ENCODE results near the gene RAB10. TPM values are rescaled to one million over a fixed set of nuclear protein-coding genes. Genes with fewer than 3 reads are reported as not detected.

RAB10 gene
- total RNA-seq, 1 experiment from 2014 or later, result 130 TPM

DNA sequence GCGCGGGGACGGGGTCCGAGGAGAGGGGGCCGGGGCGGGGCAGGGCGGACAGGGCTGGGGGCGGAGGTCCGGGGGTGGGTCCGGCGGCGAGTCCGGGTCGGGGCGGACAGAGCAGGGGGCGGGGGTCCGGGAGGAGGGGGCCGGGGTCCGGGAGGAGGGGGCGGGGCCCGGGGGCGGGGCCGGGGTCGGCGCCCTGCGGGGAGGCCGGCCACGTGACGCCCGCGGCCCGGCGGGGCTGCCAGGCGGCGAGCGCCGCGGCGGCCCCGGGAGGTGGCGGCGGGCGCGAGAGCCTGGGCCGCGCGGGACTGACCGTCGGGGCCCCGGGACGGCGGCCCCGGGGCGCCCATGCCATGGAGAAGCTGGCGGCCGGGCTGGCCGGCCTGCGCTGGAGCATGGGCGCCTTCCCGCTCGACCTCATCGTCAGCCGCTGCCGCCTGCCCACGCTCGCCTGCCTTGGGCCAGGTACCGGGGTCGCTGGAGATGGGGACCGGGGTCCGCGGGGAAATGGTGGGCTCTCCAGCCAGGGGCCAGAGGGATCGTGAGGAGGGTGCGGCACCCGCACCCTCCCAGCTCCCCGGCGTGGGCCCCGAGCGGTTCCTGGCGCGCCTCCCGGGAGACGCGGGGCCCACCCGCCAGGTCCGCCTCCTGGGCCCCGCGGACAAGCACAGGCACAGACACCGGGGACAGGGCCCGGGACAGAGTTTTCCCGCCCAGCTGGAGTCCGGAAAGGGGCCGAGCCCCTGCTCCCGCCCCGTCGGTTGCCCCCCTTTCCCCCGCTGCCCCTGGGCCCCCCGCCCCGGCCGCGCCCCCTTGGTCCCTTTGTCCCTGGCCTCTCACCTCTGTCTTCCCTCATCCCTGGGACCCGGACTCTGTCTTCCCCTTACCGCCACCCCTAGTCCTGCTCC is 139.2 kb downstream of the RAB10 start, which contains the start of gene GAREM2:
TSS of gene GAREM2 (plus strand) at position 218 of the 905 bp plus-strand sequence. CDS start at position 351, 133 bp downstream.
- Histone ChIP-seq H3K79me2 (ENCODE audit: insufficient read depth, low read length) (no peaks in the 10 kb centered on the region), H2BK12ac (ENCODE audit: insufficient read length, low read depth, low read length) (no peak within 1 kb of the TSS), H3K4me1 (ENCODE audit: insufficient read depth, low read length) (no peaks in the 10 kb centered on the region; the same call in 1 of the 2 replicates), H4K8ac (replicated peaks; ENCODE audit: insufficient read length, low read depth, low read length) (no peak within 1 kb of the TSS), H4K20me1 (ENCODE audit: control insufficient read depth, insufficient read depth, insufficient read length) (no peaks in the 10 kb centered on the region), H3K27me3 (ENCODE audit: insufficient read depth, low read length) (no peaks in the 10 kb centered on the region), H4K5ac (ENCODE audit: insufficient read length, low read depth, low read length) (no peak within 1 kb of the TSS), H3K56ac (ENCODE audit: insufficient read length, low read depth, low read length) (no peak within 1 kb of the TSS), H3K23me2 (ENCODE audit: insufficient read length, low read depth, low read length, poor library complexity, severe bottlenecking) (peaks cover 11% of the 10 kb centered on the region), H2BK20ac (ENCODE audit: low read depth, low read length, poor library complexity, severe bottlenecking) (no peak within 1 kb of the TSS), H2AK5ac (ENCODE audit: insufficient read length, low read length) (no peak within 1 kb of the TSS), H3K23ac (ENCODE audit: insufficient read length, low read depth, low read length) (no peak within 1 kb of the TSS), H3K9ac (ENCODE audit: extremely low read depth, insufficient read length, low read length) (peak within 1 kb of the TSS; percentile 43), H4K91ac (ENCODE audit: insufficient read length, low read depth, low read length) (no peak within 1 kb of the TSS), H3K14ac (ENCODE audit: insufficient read depth, low read length) (no peak within 1 kb of the TSS), H2BK5ac (ENCODE audit: insufficient read length, low read length) (no peak within 1 kb of the TSS), H3K18ac (ENCODE audit: insufficient read length, low read depth, low read length) (no peak within 1 kb of the TSS), H2AFZ (ENCODE audit: low read length) (no peak within 1 kb of the TSS), H3K9me3 (ENCODE audit: control insufficient read depth, low read depth, low read length) (no peaks in the 10 kb centered on the region), H2BK15ac (ENCODE audit: low read depth, low read length) (no peak within 1 kb of the TSS), H2BK120ac (ENCODE audit: low read depth, low read length, poor library complexity, severe bottlenecking) (no peak within 1 kb of the TSS), H3K4ac (ENCODE audit: low read depth, low read length) (no peak within 1 kb of the TSS), H3T11ph (ENCODE audit: low read length) (no peak within 1 kb of the TSS), H3K27ac (ENCODE audit: insufficient read length, low read depth, low read length) (no peak within 1 kb of the TSS), H3K4me2 (ENCODE audit: insufficient read depth, insufficient read length, low read length) (peak within 1 kb of the TSS; percentile 36), H3K79me1 (ENCODE audit: insufficient read depth, low read depth, low read length, poor library complexity, severe bottlenecking) (no peaks in the 10 kb centered on the region)
- no CpG with 5 or more reads among the region's 102 CpGs for WGBS (ENCODE audit: extremely low coverage, insufficient read length, low lambda C conversion rate)
- H3K9me3 Mint-ChIP-seq, result peaks cover 0 to 5% of the 10 kb centered on the region in 2 experiments; a peak in 2 of 5 replicates
- H3K27me3 Mint-ChIP-seq (ENCODE audit: low read depth), result peaks cover 28% of the 10 kb centered on the region
- peaks cover 0 to 12% (median 9%) of the 10 kb centered on the region in 3 experiments; a peak in 6 of 7 replicates for H3K36me3 Mint-ChIP-seq (ENCODE audit: insufficient read depth in 1 of 3, low read depth in 3 of 3)
- H3K4me1 Mint-ChIP-seq, result peaks cover 10 to 19% of the 10 kb centered on the region in 2 experiments
- H3K4me3 Mint-ChIP-seq, result peak within 1 kb of the TSS; percentile 67 to 89
- H3K27ac Mint-ChIP-seq, result no peak within 1 kb of the TSS; a peak in 1 of 7 replicates
- no peak for TF ChIP-seq CTCF (conservative IDR thresholded peaks at IDR 0.05)
- peak; percentile 62 for DNase-seq

Data from H9 (cell line).